ENCODE data around the gene EHMT1.
"Not testable (repeated sequence)": the region's sequence is repeated elsewhere in the genome, so short reads cannot be mapped to it uniquely, and the experiment has no call there.

EHMT1 gene

GRCh38 chr9:137590469-137591383, 28.1 kb upstream of the EHMT1 start, which contains the start of gene ZMYND19:
TSS of gene ZMYND19 (minus strand) at chr9:137590512. CDS start at chr9:137590263, 249 bp downstream.
- peak; percentile 85 for DNase-seq

GRCh38 chr9:137592767-137593166, 26.0 kb upstream of the EHMT1 start:
- DNase-seq = no peak

- DNase-seq = no peak
These were observed 25.6 kb upstream of the EHMT1 start for GRCh38 chr9:137593176-137593575.

- DNase-seq = not testable (repeated sequence)
These were observed 22.2 kb upstream of the EHMT1 start for GRCh38 chr9:137596577-137596976.

GRCh38 chr9:137598943-137599342, 19.9 kb upstream of the EHMT1 start:
- DNase-seq = no peak

GRCh38 chr9:137602661-137603060, 16.1 kb upstream of the EHMT1 start:
- DNase-seq = no peak

- no peak for DNase-seq
These were observed 14.9 kb upstream of the EHMT1 start for GRCh38 chr9:137603879-137604278.

- DNase-seq = no peak
These were observed 14.3 kb upstream of the EHMT1 start for GRCh38 chr9:137604345-137605086.

- DNase-seq = peak; percentile 87
These were observed 13.4 kb upstream of the EHMT1 start, which contains the start of gene ARRDC1 for GRCh38 chr9:137605121-137606004. TSS of gene ARRDC1 (plus strand) at chr9:137605686. CDS start at chr9:137605718, 32 bp downstream.

- no peak for DNase-seq
These were observed 12.7 kb upstream of the EHMT1 start for GRCh38 chr9:137606005-137606621.

- no peak for DNase-seq
These were observed 12.1 kb upstream of the EHMT1 start for GRCh38 chr9:137606734-137607138.

- DNase-seq = no peak
These were observed 11.5 kb upstream of the EHMT1 start for GRCh38 chr9:137607141-137607857.

- no peak for DNase-seq
These were observed 7.9 kb upstream of the EHMT1 start for GRCh38 chr9:137610944-137611343.

- DNase-seq = peak; percentile 28
These were observed 6.9 kb upstream of the EHMT1 start for GRCh38 chr9:137611623-137612609.

- DNase-seq = no peak
These were observed 6.1 kb upstream of the EHMT1 start for GRCh38 chr9:137612741-137613142.

- DNase-seq = no peak
These were observed 5.5 kb upstream of the EHMT1 start for GRCh38 chr9:137613259-137613658.

- no peak for DNase-seq
These were observed 4.9 kb upstream of the EHMT1 start for GRCh38 chr9:137613738-137614523.

GRCh38 chr9:137614631-137615386, 4.0 kb upstream of the EHMT1 start:
- no peak for DNase-seq
